DND-41 (cell line): Measurements from ENCODE around the gene ETS2.

Experiments
- CTCF ChIP-seq: IDR thresholded peaks from 2 replicates; pipeline ENCODE4 v1.5.1; 2012; ENCODE audit warnings: borderline replicate concordance, low read length, moderate library complexity, mild to moderate bottlenecking; ENCODE audit not compliant: poor library complexity, severe bottlenecking; ENCODE audit errors: extremely low read depth
- EZH2 ChIP-seq: IDR thresholded peaks from 3 replicates; pipeline ENCODE4 v1.6.1; 2012; ENCODE audit warnings: borderline replicate concordance, low read depth, mild to moderate bottlenecking, moderate library complexity, low read length, inconsistent platforms; ENCODE audit not compliant: severe bottlenecking

DNA sequence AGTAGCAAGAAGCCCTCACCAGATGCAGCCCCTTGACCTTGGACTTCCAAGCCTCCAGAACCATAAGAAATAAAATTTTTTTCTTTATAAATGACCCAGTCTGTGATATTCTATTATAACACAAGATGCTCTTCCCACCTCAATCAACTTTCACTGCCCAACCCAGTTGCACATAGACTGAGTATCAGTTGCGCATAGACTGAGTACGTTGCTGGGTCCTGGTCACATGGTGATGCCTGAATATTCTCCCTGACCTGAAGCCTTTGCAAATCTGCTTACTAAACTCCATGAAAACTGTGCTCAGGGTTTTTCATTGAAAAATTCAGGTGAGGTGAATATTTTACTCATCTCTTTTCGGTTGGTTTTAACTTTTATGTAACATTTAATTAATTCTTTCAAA is 59.2 kb downstream of the ETS2 start:
- TF ChIP-seq CTCF (no peak), EZH2 (no peak)
